Panc1 (cell line): ENCODE data around the gene FZD7.

Experiments
- POLR2AphosphoS5 ChIP-seq: IDR thresholded peaks from 2 replicates; pipeline ENCODE4 v1.6.1; 2012; ENCODE audit warnings: mild to moderate bottlenecking, low read depth, low read length, moderate library complexity
- SIN3A ChIP-seq: IDR thresholded peaks from 2 replicates; pipeline ENCODE4 v1.6.1; 2012; ENCODE audit warnings: low read depth, mild to moderate bottlenecking, low read length, moderate library complexity, borderline replicate concordance; ENCODE audit not compliant: insufficient read depth
- TF ChIP-seq, protein P1 (sequence below): fragments of 450-650 bp; IDR thresholded peaks from 2 replicates; pipeline ENCODE4 v1.5.1; 2017; ENCODE audit warnings: mild to moderate bottlenecking

DNA sequence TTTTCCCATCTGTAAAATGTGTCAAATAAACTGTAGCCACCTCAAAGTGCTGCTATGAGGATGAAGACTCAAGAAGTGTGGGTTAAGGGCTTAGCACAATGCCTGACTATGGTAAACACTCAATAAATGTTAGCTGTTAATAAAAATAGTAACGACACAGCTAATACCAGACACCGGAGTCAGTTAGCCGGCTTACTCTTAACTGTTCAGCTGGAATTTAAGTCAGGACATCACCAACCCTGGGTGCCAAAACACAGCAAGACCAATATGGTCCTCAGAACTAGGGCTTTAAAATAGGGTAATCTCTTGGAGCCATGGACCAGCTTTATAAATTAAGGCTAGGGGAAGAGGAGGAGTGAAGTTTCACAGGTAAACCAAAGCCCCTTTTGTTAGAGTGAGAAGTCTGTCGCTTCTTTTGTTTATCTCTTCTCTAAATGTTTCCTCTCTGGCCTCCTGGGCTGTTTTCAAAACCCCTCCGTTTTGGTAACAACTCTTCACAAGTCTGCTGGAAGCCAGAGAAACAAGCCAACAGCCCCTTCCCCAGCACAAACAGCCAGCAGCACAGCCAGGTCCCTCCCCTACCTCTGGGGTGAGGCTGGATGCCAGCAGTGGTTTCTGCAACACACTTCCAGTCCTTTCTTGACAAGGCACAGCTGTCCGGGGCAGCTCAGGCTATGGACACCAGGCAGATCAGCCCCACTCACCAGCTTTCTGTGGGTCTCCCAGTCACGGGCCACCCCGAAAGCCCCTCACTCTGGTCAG is 13.8 kb upstream of the FZD7 start:
- TF ChIP-seq POLR2AphosphoS5, result no peak
- TF ChIP-seq, protein P1, sequence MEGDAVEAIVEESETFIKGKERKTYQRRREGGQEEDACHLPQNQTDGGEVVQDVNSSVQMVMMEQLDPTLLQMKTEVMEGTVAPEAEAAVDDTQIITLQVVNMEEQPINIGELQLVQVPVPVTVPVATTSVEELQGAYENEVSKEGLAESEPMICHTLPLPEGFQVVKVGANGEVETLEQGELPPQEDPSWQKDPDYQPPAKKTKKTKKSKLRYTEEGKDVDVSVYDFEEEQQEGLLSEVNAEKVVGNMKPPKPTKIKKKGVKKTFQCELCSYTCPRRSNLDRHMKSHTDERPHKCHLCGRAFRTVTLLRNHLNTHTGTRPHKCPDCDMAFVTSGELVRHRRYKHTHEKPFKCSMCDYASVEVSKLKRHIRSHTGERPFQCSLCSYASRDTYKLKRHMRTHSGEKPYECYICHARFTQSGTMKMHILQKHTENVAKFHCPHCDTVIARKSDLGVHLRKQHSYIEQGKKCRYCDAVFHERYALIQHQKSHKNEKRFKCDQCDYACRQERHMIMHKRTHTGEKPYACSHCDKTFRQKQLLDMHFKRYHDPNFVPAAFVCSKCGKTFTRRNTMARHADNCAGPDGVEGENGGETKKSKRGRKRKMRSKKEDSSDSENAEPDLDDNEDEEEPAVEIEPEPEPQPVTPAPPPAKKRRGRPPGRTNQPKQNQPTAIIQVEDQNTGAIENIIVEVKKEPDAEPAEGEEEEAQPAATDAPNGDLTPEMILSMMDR, result no peak
- TF ChIP-seq SIN3A, result no peak
